ENCODE data around the gene OPCML. TPM values are rescaled to one million over a fixed set of nuclear protein-coding genes. Genes with fewer than 3 reads are reported as not detected.

OPCML gene
- total and polyA plus RNA-seq, 2 donors from 2014 or later: 0.77 to 1.1 TPM

- Histone ChIP-seq H3K4me1 (ENCODE audit: control insufficient read depth in 2 of 3, insufficient read depth in 2 of 3, low read depth in 1 of 3, low read length in 3 of 3) (no peaks in the 10 kb centered on the region), H3K27ac (ENCODE audit: low read depth in 2 of 2, low read length in 2 of 2) (no peak overlapping the region), H3K36me3 (ENCODE audit: control insufficient read depth in 2 of 3, insufficient read depth in 3 of 3, low read length in 3 of 3) (no peaks in the 10 kb centered on the region), H3K4me3 (ENCODE audit: low read length in 3 of 3) (no peak overlapping the region), H3K9me3 (ENCODE audit: control insufficient read depth in 2 of 3, insufficient read depth in 1 of 3, low read length in 3 of 3) (no peaks in the 10 kb centered on the region), H3K27me3 (ENCODE audit: control insufficient read depth, insufficient read depth, low read length) (no peaks in the 10 kb centered on the region), H3K9ac (ENCODE audit: low read length in 3 of 3) (no peak overlapping the region)
- FAIRE-seq: no peak
- TF ChIP-seq CTCF (IDR thresholded peaks at IDR 0.05; ENCODE audit: borderline replicate concordance, extremely low read depth, insufficient read depth): no peak
- intact Hi-C loops (cut with DNase I): no loop called here
- DNase-seq: no peak
Measured at GRCh38 chr11:133258751-133259150, 273.6 kb downstream of the OPCML start.

- H3K27me3 ChIP-seq (ENCODE audit: control insufficient read depth, insufficient read depth, low read length): no peaks in the 10 kb centered on the region
- no peak overlapping the region for H3K4me3 ChIP-seq (ENCODE audit: low read length in 3 of 3)
- H3K27ac ChIP-seq (ENCODE audit: low read depth in 2 of 2, low read length in 2 of 2): no peak overlapping the region
- intact Hi-C loops (cut with DNase I): no loop called here
- H3K9me3 ChIP-seq (ENCODE audit: control insufficient read depth in 2 of 3, insufficient read depth in 1 of 3, low read length in 3 of 3): no peaks in the 10 kb centered on the region
- H3K36me3 ChIP-seq (ENCODE audit: control insufficient read depth in 2 of 3, insufficient read depth in 3 of 3, low read length in 3 of 3): no peaks in the 10 kb centered on the region
- no peak for TF ChIP-seq CTCF (IDR thresholded peaks at IDR 0.05; ENCODE audit: borderline replicate concordance, extremely low read depth, insufficient read depth)
- DNase-seq: peak in 3 of 5 donors; percentile 41 to 70 (median 60)
- no peaks in the 10 kb centered on the region for H3K4me1 ChIP-seq (ENCODE audit: control insufficient read depth in 2 of 3, insufficient read depth in 2 of 3, low read depth in 1 of 3, low read length in 3 of 3)
- no peak overlapping the region for H3K9ac ChIP-seq (ENCODE audit: low read length in 3 of 3)
- no peak for FAIRE-seq
Measured at GRCh38 chr11:133254601-133255000, 277.7 kb downstream of the OPCML start.

- Histone ChIP-seq H3K27me3 (ENCODE audit: control insufficient read depth, insufficient read depth, low read length) (no peaks in the 10 kb centered on the region), H3K9ac (ENCODE audit: low read length in 3 of 3) (no peak overlapping the region), H3K9me3 (ENCODE audit: control insufficient read depth in 2 of 3, insufficient read depth in 1 of 3, low read length in 3 of 3) (no peaks in the 10 kb centered on the region), H3K4me3 (ENCODE audit: low read length in 3 of 3) (no peak overlapping the region), H3K27ac (ENCODE audit: low read depth in 2 of 2, low read length in 2 of 2) (no peak overlapping the region), H3K4me1 (ENCODE audit: control insufficient read depth in 2 of 3, insufficient read depth in 2 of 3, low read depth in 1 of 3, low read length in 3 of 3) (no peaks in the 10 kb centered on the region), H3K36me3 (ENCODE audit: control insufficient read depth in 2 of 3, insufficient read depth in 3 of 3, low read length in 3 of 3) (no peaks in the 10 kb centered on the region)
- no peak for DNase-seq
- no peak for TF ChIP-seq CTCF (IDR thresholded peaks at IDR 0.05; ENCODE audit: borderline replicate concordance, extremely low read depth, insufficient read depth)
- intact Hi-C loops (cut with DNase I): no loop called here
- no peak for FAIRE-seq
Measured at GRCh38 chr11:133253570-133253969, 278.7 kb downstream of the OPCML start.

- intact Hi-C loops (cut with DNase I): no loop called here
- Histone ChIP-seq H3K27me3 (ENCODE audit: control insufficient read depth, insufficient read depth, low read length) (no peaks in the 10 kb centered on the region), H3K27ac (ENCODE audit: low read depth in 2 of 2, low read length in 2 of 2) (no peak overlapping the region), H3K9me3 (ENCODE audit: control insufficient read depth in 2 of 3, insufficient read depth in 1 of 3, low read length in 3 of 3) (no peaks in the 10 kb centered on the region), H3K4me3 (ENCODE audit: low read length in 3 of 3) (no peak overlapping the region), H3K9ac (ENCODE audit: low read length in 3 of 3) (no peak overlapping the region), H3K36me3 (ENCODE audit: control insufficient read depth in 2 of 3, insufficient read depth in 3 of 3, low read length in 3 of 3) (no peaks in the 10 kb centered on the region), H3K4me1 (ENCODE audit: control insufficient read depth in 2 of 3, insufficient read depth in 2 of 3, low read depth in 1 of 3, low read length in 3 of 3) (no peaks in the 10 kb centered on the region)
- FAIRE-seq (no peak), DNase-seq (no peak)
- TF ChIP-seq CTCF (IDR thresholded peaks at IDR 0.05; ENCODE audit: borderline replicate concordance, extremely low read depth, insufficient read depth): no peak
Measured at GRCh38 chr11:133251841-133252240, 280.5 kb downstream of the OPCML start.

Measured in kidney (tissue), 14 donors.